Endodermal cell (in vitro differentiated cells): ENCODE data around the gene QSER1. TPM values are rescaled to one million over a fixed set of nuclear protein-coding genes. Genes with fewer than 3 reads are reported as not detected.

Experiments
- DNase-seq: peaks from one replicate; pipeline ENCODE4 v3.0.0-alpha.2; 2017
- H3K27ac ChIP-seq: 2 replicates; pipeline ENCODE4 v1.5.1; 2013; ENCODE audit warnings: mild to moderate bottlenecking, low read depth, low read length, moderate library complexity
- H3K27me3 ChIP-seq: 2 replicates; pipeline ENCODE4 v1.6.1; 2013; ENCODE audit warnings: mild to moderate bottlenecking, low read length, moderate library complexity; ENCODE audit not compliant: insufficient read depth, control insufficient read depth, poor library complexity, severe bottlenecking
- H3K36me3 ChIP-seq: 2 replicates; pipeline ENCODE4 v1.7.0; 2013; ENCODE audit warnings: mild to moderate bottlenecking, low read length, moderate library complexity; ENCODE audit not compliant: control insufficient read depth, insufficient read depth
- H3K4me1 ChIP-seq: one replicate; pipeline ENCODE4 v1.7.0; 2013; ENCODE audit warnings: low read length; ENCODE audit not compliant: control insufficient read depth, insufficient read depth
- H3K4me3 ChIP-seq: 2 replicates; pipeline ENCODE4 v1.5.1; 2013; ENCODE audit warnings: mild to moderate bottlenecking, low read length, moderate library complexity
- H3K9ac ChIP-seq: 2 replicates; pipeline ENCODE4 v1.6.1; 2013; ENCODE audit warnings: mild to moderate bottlenecking, low read length, moderate library complexity; ENCODE audit not compliant: poor library complexity, severe bottlenecking; ENCODE audit errors: extremely low read depth
- H3K9me3 ChIP-seq: 2 replicates; pipeline ENCODE4 v1.6.1; 2013; ENCODE audit warnings: mild to moderate bottlenecking, low read length, moderate library complexity; ENCODE audit not compliant: control insufficient read depth
- H3K27ac Mint-ChIP-seq: 2 replicates; pipeline ENCODE4 v1.8.0; 2020; ENCODE audit warnings: mixed read lengths
- H3K27me3 Mint-ChIP-seq: 2 replicates; pipeline ENCODE4 v1.8.0; 2021; ENCODE audit warnings: mild to moderate bottlenecking, mixed read lengths; ENCODE audit not compliant: insufficient read depth
- H3K36me3 Mint-ChIP-seq: 2 replicates; pipeline ENCODE4 v1.8.0; 2020; ENCODE audit warnings: low read depth, mixed read lengths
- H3K4me1 Mint-ChIP-seq: 2 replicates; pipeline ENCODE4 v1.8.0; 2020; ENCODE audit warnings: mixed read lengths
- H3K4me3 Mint-ChIP-seq: 2 replicates; pipeline ENCODE4 v1.8.0; 2020; ENCODE audit warnings: mild to moderate bottlenecking, moderate library complexity, mixed read lengths
- H3K9me3 Mint-ChIP-seq: 2 replicates; pipeline ENCODE4 v1.8.0; 2020; ENCODE audit warnings: mild to moderate bottlenecking, mixed read lengths
- CTCF ChIP-seq: fragments of 200-600 bp; sonication (generic); conservative IDR thresholded peaks from 2 replicates; pipeline ENCODE4 v1.5.0; 2021; ENCODE audit warnings: antibody characterized with exemption, mild to moderate bottlenecking
- WGBS, 2 experiments: methylation state at CpG; one replicate each; pipeline versions ENCODE4 v1.1.5 to v1.1.7; 2013; ENCODE audit warnings: missing lambda C conversion rate in 2 of 2, mixed read lengths in 1 of 2; ENCODE audit not compliant: insufficient coverage in 1 of 2, insufficient read length in 1 of 2; 5-methylcytosine and 5-hydroxymethylcytosine counted together
- total RNA-seq, 2 donors: library from RNA; stranded (reverse); fragmentation: NEBNext Ultra II Directional in 1 of 2; extraction: Animal tissue kit (Norgen Biotek cat#: 25700) in 1 of 2; gene quantifications; 2 replicates in 1 of 2; 3 replicates in 1 of 2; pipeline ENCODE4 v1.2.1, GENCODE V29; 2021

QSER1 gene
- total RNA-seq, 2 donors from 2014 or later = 66.5 to 82.0 TPM

GRCh38 chr11:32899438-32899837, 6.8 kb downstream of the QSER1 start:
- DNase-seq = no peak
- Mint-ChIP-seq H3K27ac (no peak overlapping the region), H3K4me1 (peaks cover 43% of the 10 kb centered on the region), H3K9me3 (no peaks in the 10 kb centered on the region), H3K27me3 (no peaks in the 10 kb centered on the region), H3K36me3 (peaks cover 23% of the 10 kb centered on the region), H3K4me3 (no peak overlapping the region)
- no peak for TF ChIP-seq CTCF
- peaks cover 3% of the 10 kb centered on the region for H3K4me1 ChIP-seq
- no peak overlapping the region for H3K27ac ChIP-seq
- no peaks in the 10 kb centered on the region for H3K36me3 ChIP-seq
- H3K4me3 ChIP-seq = no peak overlapping the region
- H3K9ac ChIP-seq = no peak overlapping the region
- H3K9me3 ChIP-seq = no peaks in the 10 kb centered on the region
- no peaks in the 10 kb centered on the region for H3K27me3 ChIP-seq

- no peaks in the 10 kb centered on the region for H3K27me3 Mint-ChIP-seq
- Histone ChIP-seq H3K9me3 (no peaks in the 10 kb centered on the region), H3K27ac (no peak overlapping the region), H3K4me3 (no peak overlapping the region), H3K9ac (no peak overlapping the region), H3K27me3 (no peaks in the 10 kb centered on the region), H3K36me3 (no peaks in the 10 kb centered on the region), H3K4me1 (no peaks in the 10 kb centered on the region)
- H3K9me3 Mint-ChIP-seq = no peaks in the 10 kb centered on the region
- peaks cover 37% of the 10 kb centered on the region for H3K4me1 Mint-ChIP-seq
- H3K36me3 Mint-ChIP-seq = peaks cover 17% of the 10 kb centered on the region
- no peak overlapping the region for H3K4me3 Mint-ChIP-seq
- no peak for TF ChIP-seq CTCF
- H3K27ac Mint-ChIP-seq = peak overlapping the region; percentile 38
- DNase-seq = no peak
- WGBS, 2 experiments = 94 to 97% methylated on average over 4 of the region's 4 CpGs
These were observed 9.6 kb downstream of the QSER1 start for GRCh38 chr11:32902089-32902665.

- H3K36me3 ChIP-seq = no peaks in the 10 kb centered on the region
- Mint-ChIP-seq H3K4me1 (peaks cover 30% of the 10 kb centered on the region), H3K36me3 (peaks cover 21% of the 10 kb centered on the region), H3K4me3 (no peak overlapping the region), H3K9me3 (no peaks in the 10 kb centered on the region), H3K27me3 (no peaks in the 10 kb centered on the region), H3K27ac (no peak overlapping the region)
- no peak overlapping the region for H3K27ac ChIP-seq
- no peaks in the 10 kb centered on the region for H3K27me3 ChIP-seq
- H3K9ac ChIP-seq = no peak overlapping the region
- no peaks in the 10 kb centered on the region for H3K9me3 ChIP-seq
- 83 to 91% methylated on average over 1 to 3 of the region's 3 CpGs for WGBS, 2 experiments
- no peaks in the 10 kb centered on the region for H3K4me1 ChIP-seq
- DNase-seq = no peak
- no peak for TF ChIP-seq CTCF
- H3K4me3 ChIP-seq = no peak overlapping the region
These were observed 12.5 kb downstream of the QSER1 start for GRCh38 chr11:32905028-32905667.
